ENCODE results near the gene KDELR3. TPM values are rescaled to one million over a fixed set of nuclear protein-coding genes. Genes with fewer than 3 reads are reported as not detected.

The KDELR3 gene
- total RNA-seq, 1 donor from 2014 or later, result 72.6 TPM

DNA sequence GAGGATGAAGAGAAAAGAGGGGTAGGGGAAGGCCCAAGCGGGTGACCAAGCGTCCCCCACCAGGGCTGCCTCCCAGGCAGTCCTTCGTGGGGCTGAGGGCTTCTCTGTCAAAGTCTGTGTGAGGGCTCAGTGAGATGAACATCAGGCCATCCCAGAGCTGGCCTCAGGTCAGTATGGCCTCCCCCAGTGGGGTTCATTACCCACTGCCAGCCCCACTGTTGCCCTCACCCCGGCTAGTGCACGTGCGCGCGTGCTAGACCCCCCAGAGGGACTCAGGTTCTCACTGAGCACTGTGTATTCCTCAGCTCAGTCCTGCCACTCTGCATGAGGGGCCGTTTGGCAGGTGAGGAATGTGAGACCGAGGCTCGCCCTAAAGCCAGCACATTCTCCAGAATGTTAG is 3.3 kb downstream of the KDELR3 start:
- H3K9me3 Mint-ChIP-seq (ENCODE audit: unreplicated experiment), result no peaks in the 10 kb centered on the region
- Histone ChIP-seq H3K36me3 (ENCODE audit: insufficient read depth, low read length) (peaks cover 4% of the 10 kb centered on the region), H3K9me3 (ENCODE audit: insufficient read depth, low read depth, low read length) (no peaks in the 10 kb centered on the region), H3K79me2 (ENCODE audit: insufficient read depth, low read length) (peaks cover 37% of the 10 kb centered on the region), H4K20me1 (ENCODE audit: insufficient read depth, low read length) (peaks cover 35% of the 10 kb centered on the region), H3K4me1 (ENCODE audit: insufficient read depth, low read length) (peaks cover 23% of the 10 kb centered on the region), H3K27me3 (ENCODE audit: insufficient read depth, low read length) (no peaks in the 10 kb centered on the region), H3K4me3 (ENCODE audit: insufficient read depth, low read depth, low read length) (no peak overlapping the region), H3K27ac (ENCODE audit: low read depth, low read length) (no peak overlapping the region), H3K4me2 (ENCODE audit: low read length) (no peak overlapping the region), H2AFZ (ENCODE audit: low read depth, low read length) (no peak overlapping the region), H3K9ac (ENCODE audit: low read length) (no peak overlapping the region)
- H3K4me1 Mint-ChIP-seq (ENCODE audit: low read depth, unreplicated experiment), result peaks cover 12% of the 10 kb centered on the region
- TF ChIP-seq EZH2 (IDR thresholded peaks at IDR 0.05; ENCODE audit: insufficient read depth, low read length), result no peak
- TF ChIP-seq, protein P1, sequence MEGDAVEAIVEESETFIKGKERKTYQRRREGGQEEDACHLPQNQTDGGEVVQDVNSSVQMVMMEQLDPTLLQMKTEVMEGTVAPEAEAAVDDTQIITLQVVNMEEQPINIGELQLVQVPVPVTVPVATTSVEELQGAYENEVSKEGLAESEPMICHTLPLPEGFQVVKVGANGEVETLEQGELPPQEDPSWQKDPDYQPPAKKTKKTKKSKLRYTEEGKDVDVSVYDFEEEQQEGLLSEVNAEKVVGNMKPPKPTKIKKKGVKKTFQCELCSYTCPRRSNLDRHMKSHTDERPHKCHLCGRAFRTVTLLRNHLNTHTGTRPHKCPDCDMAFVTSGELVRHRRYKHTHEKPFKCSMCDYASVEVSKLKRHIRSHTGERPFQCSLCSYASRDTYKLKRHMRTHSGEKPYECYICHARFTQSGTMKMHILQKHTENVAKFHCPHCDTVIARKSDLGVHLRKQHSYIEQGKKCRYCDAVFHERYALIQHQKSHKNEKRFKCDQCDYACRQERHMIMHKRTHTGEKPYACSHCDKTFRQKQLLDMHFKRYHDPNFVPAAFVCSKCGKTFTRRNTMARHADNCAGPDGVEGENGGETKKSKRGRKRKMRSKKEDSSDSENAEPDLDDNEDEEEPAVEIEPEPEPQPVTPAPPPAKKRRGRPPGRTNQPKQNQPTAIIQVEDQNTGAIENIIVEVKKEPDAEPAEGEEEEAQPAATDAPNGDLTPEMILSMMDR (IDR thresholded peaks at IDR 0.05; ENCODE audit: insufficient read depth, low read depth, low read length), result no peak
- H3K27ac Mint-ChIP-seq (ENCODE audit: unreplicated experiment), result no peak overlapping the region
- peaks cover under 1% of the 10 kb centered on the region for H3K27me3 Mint-ChIP-seq (ENCODE audit: low read depth, unreplicated experiment)
- H3K4me3 Mint-ChIP-seq (ENCODE audit: unreplicated experiment), result no peak overlapping the region
- peaks cover 5% of the 10 kb centered on the region for H3K36me3 Mint-ChIP-seq (ENCODE audit: low read depth, unreplicated experiment)
- DNase-seq (ENCODE audit: low read depth) (no peak), FAIRE-seq (no peak)

DNA sequence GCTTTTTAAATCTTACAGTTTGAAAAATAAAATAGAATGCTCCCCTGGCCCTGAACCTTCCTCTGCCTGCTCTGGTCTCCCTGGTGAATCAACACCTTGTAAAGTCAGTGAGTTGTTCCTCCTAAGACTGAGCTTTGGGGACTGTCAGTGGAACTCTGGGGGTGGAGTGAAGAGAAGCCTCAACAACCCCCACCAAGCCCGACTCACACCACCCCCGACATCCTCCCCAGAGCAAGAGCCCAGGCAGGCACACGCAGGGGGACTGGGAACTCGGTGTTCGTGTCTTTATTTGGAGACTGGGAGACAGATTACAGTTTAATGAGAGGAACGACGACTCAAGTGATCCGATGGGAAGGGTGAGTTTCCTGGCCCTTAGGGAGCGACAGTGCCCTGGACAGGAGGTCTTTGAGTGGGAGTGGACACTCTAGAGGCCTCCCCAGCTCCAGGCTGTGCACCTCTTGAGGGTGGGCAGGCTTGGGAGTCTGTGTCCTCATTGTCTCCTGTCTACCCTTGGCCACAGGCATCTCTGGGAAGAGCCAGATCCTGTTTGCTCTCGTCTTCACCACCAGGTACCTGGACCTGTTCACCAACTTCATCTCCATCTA is 6.2 kb downstream of the KDELR3 start:
- peaks cover 38% of the 10 kb centered on the region for H4K20me1 ChIP-seq (ENCODE audit: insufficient read depth, low read length)
- H3K4me3 ChIP-seq (ENCODE audit: insufficient read depth, low read depth, low read length), result no peak overlapping the region
- Mint-ChIP-seq H3K36me3 (ENCODE audit: low read depth, unreplicated experiment) (peaks cover 13% of the 10 kb centered on the region), H3K9me3 (ENCODE audit: unreplicated experiment) (no peaks in the 10 kb centered on the region), H3K27ac (ENCODE audit: unreplicated experiment) (peak overlapping the region; percentile 36), H3K4me3 (ENCODE audit: unreplicated experiment) (peak overlapping the region; percentile 16), H3K4me1 (ENCODE audit: low read depth, unreplicated experiment) (peaks cover 10% of the 10 kb centered on the region), H3K27me3 (ENCODE audit: low read depth, unreplicated experiment) (no peaks in the 10 kb centered on the region)
- no peaks in the 10 kb centered on the region for H3K27me3 ChIP-seq (ENCODE audit: insufficient read depth, low read length)
- peaks cover 13% of the 10 kb centered on the region for H3K36me3 ChIP-seq (ENCODE audit: insufficient read depth, low read length)
- peaks cover 25% of the 10 kb centered on the region for H3K79me2 ChIP-seq (ENCODE audit: insufficient read depth, low read length)
- H3K9me3 ChIP-seq (ENCODE audit: insufficient read depth, low read depth, low read length), result no peaks in the 10 kb centered on the region
- no peak for FAIRE-seq
- DNase-seq (ENCODE audit: low read depth), result no peak
- H3K4me2 ChIP-seq (ENCODE audit: low read length), result no peak overlapping the region
- no peak overlapping the region for H3K9ac ChIP-seq (ENCODE audit: low read length)
- H3K4me1 ChIP-seq (ENCODE audit: insufficient read depth, low read length), result peaks cover 12% of the 10 kb centered on the region
- TF ChIP-seq, protein P1 (IDR thresholded peaks at IDR 0.05; ENCODE audit: insufficient read depth, low read depth, low read length), result no peak
- no peak for TF ChIP-seq EZH2 (IDR thresholded peaks at IDR 0.05; ENCODE audit: insufficient read depth, low read length)
- no peak overlapping the region for H2AFZ ChIP-seq (ENCODE audit: low read depth, low read length)
- H3K27ac ChIP-seq (ENCODE audit: low read depth, low read length), result no peak overlapping the region

DNA sequence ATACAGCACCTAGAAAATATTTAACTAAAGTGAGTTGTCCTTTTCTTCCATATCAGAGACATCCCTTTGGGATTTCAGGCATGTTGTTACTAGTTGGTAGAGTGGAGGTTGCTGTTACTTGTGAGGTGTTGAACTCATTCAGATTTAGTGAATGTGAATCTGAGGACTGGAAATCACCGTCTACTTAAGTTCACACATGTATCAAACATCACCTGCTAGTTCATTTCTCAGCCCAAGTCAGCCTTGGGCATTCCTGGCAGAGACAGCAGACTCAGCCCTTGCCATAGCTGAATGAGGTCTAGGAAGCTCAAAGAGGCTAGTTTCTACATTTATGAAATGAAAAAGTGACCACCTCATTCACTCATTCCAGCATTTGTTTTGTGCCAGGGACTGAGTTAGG is 9.7 kb downstream of the KDELR3 start:
- no peaks in the 10 kb centered on the region for H3K9me3 Mint-ChIP-seq (ENCODE audit: unreplicated experiment)
- DNase-seq (ENCODE audit: low read depth) (no peak), FAIRE-seq (no peak)
- H3K27me3 ChIP-seq (ENCODE audit: insufficient read depth, low read length), result no peaks in the 10 kb centered on the region
- H3K9me3 ChIP-seq (ENCODE audit: insufficient read depth, low read depth, low read length), result no peaks in the 10 kb centered on the region
- peaks cover 6% of the 10 kb centered on the region for H3K4me1 ChIP-seq (ENCODE audit: insufficient read depth, low read length)
- no peak overlapping the region for H3K9ac ChIP-seq (ENCODE audit: low read length)
- H3K79me2 ChIP-seq (ENCODE audit: insufficient read depth, low read length), result no peaks in the 10 kb centered on the region
- peaks cover 17% of the 10 kb centered on the region for H3K36me3 Mint-ChIP-seq (ENCODE audit: low read depth, unreplicated experiment)
- H3K4me2 ChIP-seq (ENCODE audit: low read length), result no peak overlapping the region
- TF ChIP-seq, protein P1 (IDR thresholded peaks at IDR 0.05; ENCODE audit: insufficient read depth, low read depth, low read length), result no peak
- TF ChIP-seq EZH2 (IDR thresholded peaks at IDR 0.05; ENCODE audit: insufficient read depth, low read length), result no peak
- no peak overlapping the region for H3K4me3 ChIP-seq (ENCODE audit: insufficient read depth, low read depth, low read length)
- H3K27ac Mint-ChIP-seq (ENCODE audit: unreplicated experiment), result no peak overlapping the region
- H4K20me1 ChIP-seq (ENCODE audit: insufficient read depth, low read length), result peaks cover 40% of the 10 kb centered on the region
- peaks cover 13% of the 10 kb centered on the region for H3K4me1 Mint-ChIP-seq (ENCODE audit: low read depth, unreplicated experiment)
- peak overlapping the region; percentile 16 for H3K4me3 Mint-ChIP-seq (ENCODE audit: unreplicated experiment)
- H2AFZ ChIP-seq (ENCODE audit: low read depth, low read length), result no peak overlapping the region
- H3K27me3 Mint-ChIP-seq (ENCODE audit: low read depth, unreplicated experiment), result no peaks in the 10 kb centered on the region
- no peak overlapping the region for H3K27ac ChIP-seq (ENCODE audit: low read depth, low read length)
- H3K36me3 ChIP-seq (ENCODE audit: insufficient read depth, low read length), result peaks cover 39% of the 10 kb centered on the region

Measured in astrocyte (in vitro differentiated cells and primary cell).